SJSA1 (cell line): ENCODE results near the gene ALDH3B2. TPM values are rescaled to one million over a fixed set of nuclear protein-coding genes. Genes with fewer than 3 reads are reported as not detected.

Source experiments
- DNase-seq, 2 experiments: peaks; one replicate each; pipeline ENCODE4 v3.0.0-alpha.2; 2015 to 2020; ENCODE audit warnings: low spot score in 2 of 2, low read depth in 1 of 2
- H3K27ac ChIP-seq: fragments of 250-450 bp; sonication (Bioruptor Pico); 2 replicates; pipeline ENCODE4 v1.5.1; 2020; ENCODE audit warnings: mild to moderate bottlenecking, moderate library complexity
- H3K27me3 ChIP-seq: fragments of 250-450 bp; sonication (Bioruptor Pico); replicated peaks from 2 replicates; pipeline ENCODE4 v1.5.1; 2020; ENCODE audit warnings: mild to moderate bottlenecking, moderate library complexity
- H3K36me3 ChIP-seq: fragments of 250-450 bp; sonication (Bioruptor Pico); 2 replicates; pipeline ENCODE4 v1.5.1; 2020; ENCODE audit warnings: mild to moderate bottlenecking
- H3K4me1 ChIP-seq: fragments of 250-450 bp; sonication (Bioruptor Pico); replicated peaks from 2 replicates; pipeline ENCODE4 v1.6.1; 2021; ENCODE audit warnings: mild to moderate bottlenecking
- H3K4me3 ChIP-seq: fragments of 250-450 bp; sonication (Bioruptor Pico); 2 replicates; pipeline ENCODE4 v1.5.1; 2020; ENCODE audit warnings: mild to moderate bottlenecking
- H3K9me3 ChIP-seq: fragments of 250-450 bp; sonication (Bioruptor Pico); replicated peaks from 2 replicates; pipeline ENCODE4 v1.5.1; 2020; ENCODE audit warnings: mild to moderate bottlenecking
- total RNA-seq: library from RNA; depleted of rRNA; stranded (reverse); fragments of >200 nt; shearing (Covaris generic); gene quantifications from 2 replicates; pipeline ENCODE4 v1.2.3, GENCODE V29; 2014

Gene ALDH3B2
- total RNA-seq, 1 experiment from 2014 or later: not detected

- peaks cover 10% of the 10 kb centered on the region for H3K9me3 ChIP-seq
- DNase-seq: no peak
- H3K27ac ChIP-seq: no peak overlapping the region
- no peak overlapping the region for H3K4me3 ChIP-seq
- H3K36me3 ChIP-seq: no peaks in the 10 kb centered on the region
- H3K27me3 ChIP-seq: peaks cover 52% of the 10 kb centered on the region
- no peaks in the 10 kb centered on the region for H3K4me1 ChIP-seq
Measured at GRCh38 chr11:67673902-67674301, 521 bp downstream of the ALDH3B2 start.

GRCh38 chr11:67673358-67673757 lies 1.1 kb downstream of the ALDH3B2 start:
- Histone ChIP-seq H3K27ac (no peak overlapping the region), H3K4me3 (no peak overlapping the region), H3K9me3 (peaks cover 10% of the 10 kb centered on the region), H3K27me3 (peaks cover 52% of the 10 kb centered on the region), H3K4me1 (no peaks in the 10 kb centered on the region), H3K36me3 (no peaks in the 10 kb centered on the region)
- no peak for DNase-seq

GRCh38 chr11:67671211-67671520 lies 3.3 kb downstream of the ALDH3B2 start:
- Histone ChIP-seq H3K4me1 (no peaks in the 10 kb centered on the region), H3K9me3 (peaks cover 10% of the 10 kb centered on the region), H3K4me3 (no peak overlapping the region), H3K27ac (no peak overlapping the region), H3K36me3 (no peaks in the 10 kb centered on the region), H3K27me3 (peaks cover 43% of the 10 kb centered on the region)
- no peak for DNase-seq

- no peak overlapping the region for H3K4me3 ChIP-seq
- H3K9me3 ChIP-seq: peaks cover 5% of the 10 kb centered on the region
- H3K27me3 ChIP-seq: peaks cover 44% of the 10 kb centered on the region
- no peaks in the 10 kb centered on the region for H3K4me1 ChIP-seq
- no peak for DNase-seq
- no peaks in the 10 kb centered on the region for H3K36me3 ChIP-seq
- H3K27ac ChIP-seq: no peak overlapping the region
Measured at GRCh38 chr11:67670316-67671210, 3.9 kb downstream of the ALDH3B2 start.

GRCh38 chr11:67668192-67668551 lies 6.3 kb downstream of the ALDH3B2 start:
- H3K4me1 ChIP-seq: no peaks in the 10 kb centered on the region
- H3K4me3 ChIP-seq: no peak overlapping the region
- H3K27ac ChIP-seq: no peak overlapping the region
- no peaks in the 10 kb centered on the region for H3K36me3 ChIP-seq
- DNase-seq: peak in 1 of 2 experiments; percentile 46
- peaks cover 34% of the 10 kb centered on the region for H3K27me3 ChIP-seq
- H3K9me3 ChIP-seq: peaks cover 3% of the 10 kb centered on the region; the same call in 1 of the 2 replicates

GRCh38 chr11:67667490-67668191 lies 6.8 kb downstream of the ALDH3B2 start:
- peaks cover 3% of the 10 kb centered on the region; the same call in 1 of the 2 replicates for H3K9me3 ChIP-seq
- H3K27me3 ChIP-seq: peaks cover 36% of the 10 kb centered on the region
- no peaks in the 10 kb centered on the region for H3K36me3 ChIP-seq
- no peak overlapping the region for H3K27ac ChIP-seq
- DNase-seq: peak in 1 of 2 experiments; percentile 50
- H3K4me3 ChIP-seq: no peak overlapping the region
- H3K4me1 ChIP-seq: no peaks in the 10 kb centered on the region

- no peak overlapping the region for H3K4me3 ChIP-seq
- H3K9me3 ChIP-seq: peaks cover 3% of the 10 kb centered on the region; the same call in 1 of the 2 replicates
- peaks cover 44% of the 10 kb centered on the region for H3K27me3 ChIP-seq
- H3K27ac ChIP-seq: no peak overlapping the region
- no peaks in the 10 kb centered on the region for H3K4me1 ChIP-seq
- H3K36me3 ChIP-seq: no peaks in the 10 kb centered on the region
- DNase-seq: peak in 1 of 2 experiments; percentile 51
Measured at GRCh38 chr11:67666676-67667489, 7.5 kb downstream of the ALDH3B2 start.

- H3K4me1 ChIP-seq: no peaks in the 10 kb centered on the region
- H3K36me3 ChIP-seq: no peaks in the 10 kb centered on the region
Measured at GRCh38 chr11:67666303-67666645, 8.1 kb downstream of the ALDH3B2 start.

GRCh38 chr11:67665541-67666302 lies 8.7 kb downstream of the ALDH3B2 start:
- H3K4me1 ChIP-seq: no peaks in the 10 kb centered on the region
- peak in 1 of 2 experiments; percentile 68 for DNase-seq
- H3K27ac ChIP-seq: no peak overlapping the region
- no peak overlapping the region for H3K4me3 ChIP-seq
- peaks cover 3% of the 10 kb centered on the region; the same call in 1 of the 2 replicates for H3K9me3 ChIP-seq
- H3K27me3 ChIP-seq: peaks cover 49% of the 10 kb centered on the region
- no peaks in the 10 kb centered on the region for H3K36me3 ChIP-seq

More at GRCh38 chr11:67666303-67666645, 8.1 kb downstream of the ALDH3B2 start:
- Histone ChIP-seq H3K27me3 (peaks cover 50% of the 10 kb centered on the region), H3K9me3 (peaks cover 3% of the 10 kb centered on the region; the same call in 1 of the 2 replicates), H3K4me3 (no peak overlapping the region), H3K27ac (no peak overlapping the region)
- no peak for DNase-seq

- Histone ChIP-seq H3K9me3 (no peaks in the 10 kb centered on the region; the same call in 1 of the 2 replicates), H3K4me1 (no peaks in the 10 kb centered on the region), H3K27ac (no peak overlapping the region), H3K36me3 (no peaks in the 10 kb centered on the region), H3K27me3 (peaks cover 50% of the 10 kb centered on the region), H3K4me3 (no peak overlapping the region)
- DNase-seq: peak in 1 of 2 experiments; percentile 44
Measured at GRCh38 chr11:67664696-67665540, 9.5 kb downstream of the ALDH3B2 start.

GRCh38 chr11:67664213-67664585 lies 10.2 kb downstream of the ALDH3B2 start:
- no peaks in the 10 kb centered on the region for H3K36me3 ChIP-seq

GRCh38 chr11:67663532-67664212 lies 10.8 kb downstream of the ALDH3B2 start:
- DNase-seq: peak in 1 of 2 experiments; percentile 49
- no peaks in the 10 kb centered on the region for H3K36me3 ChIP-seq
- H3K27ac ChIP-seq: no peak overlapping the region
- no peak overlapping the region for H3K4me3 ChIP-seq
- peaks cover 50% of the 10 kb centered on the region for H3K27me3 ChIP-seq
- no peaks in the 10 kb centered on the region for H3K4me1 ChIP-seq
- H3K9me3 ChIP-seq: no peaks in the 10 kb centered on the region

More at GRCh38 chr11:67664213-67664585, 10.2 kb downstream of the ALDH3B2 start:
- Histone ChIP-seq H3K27ac (no peak overlapping the region), H3K27me3 (peaks cover 50% of the 10 kb centered on the region), H3K4me3 (no peak overlapping the region), H3K4me1 (no peaks in the 10 kb centered on the region), H3K9me3 (no peaks in the 10 kb centered on the region; the same call in 1 of the 2 replicates)
- peak in 1 of 2 experiments; percentile 46 for DNase-seq
